Fibroblast of gingiva (primary cell): Measurements from ENCODE around the gene ADCY2.

Experiments used
- DNase-seq: peaks from one replicate; pipeline ENCODE4 v3.0.0-alpha.2; 2011; ENCODE audit warnings: low read depth

Gene ADCY2

DNA sequence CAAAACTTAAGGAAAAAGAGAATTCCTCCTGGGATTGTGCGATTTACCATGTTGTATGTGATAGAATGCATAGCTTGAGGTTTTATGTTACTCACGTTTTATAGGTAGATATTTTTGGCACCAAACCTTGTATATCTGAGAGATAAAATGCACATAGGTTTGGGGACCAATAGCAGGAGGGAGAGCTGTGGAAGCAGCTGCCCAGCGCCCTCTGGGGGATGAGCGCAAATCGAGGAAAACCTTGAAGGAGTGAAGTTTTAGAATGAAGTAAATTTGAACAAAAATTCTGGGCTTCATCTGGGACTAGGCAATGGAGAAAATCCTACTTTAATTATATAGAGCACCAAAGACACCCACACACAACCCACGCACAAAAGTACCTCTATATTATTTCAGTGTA lies 197.0 kb downstream of the ADCY2 start:
- no peak for DNase-seq

DNA sequence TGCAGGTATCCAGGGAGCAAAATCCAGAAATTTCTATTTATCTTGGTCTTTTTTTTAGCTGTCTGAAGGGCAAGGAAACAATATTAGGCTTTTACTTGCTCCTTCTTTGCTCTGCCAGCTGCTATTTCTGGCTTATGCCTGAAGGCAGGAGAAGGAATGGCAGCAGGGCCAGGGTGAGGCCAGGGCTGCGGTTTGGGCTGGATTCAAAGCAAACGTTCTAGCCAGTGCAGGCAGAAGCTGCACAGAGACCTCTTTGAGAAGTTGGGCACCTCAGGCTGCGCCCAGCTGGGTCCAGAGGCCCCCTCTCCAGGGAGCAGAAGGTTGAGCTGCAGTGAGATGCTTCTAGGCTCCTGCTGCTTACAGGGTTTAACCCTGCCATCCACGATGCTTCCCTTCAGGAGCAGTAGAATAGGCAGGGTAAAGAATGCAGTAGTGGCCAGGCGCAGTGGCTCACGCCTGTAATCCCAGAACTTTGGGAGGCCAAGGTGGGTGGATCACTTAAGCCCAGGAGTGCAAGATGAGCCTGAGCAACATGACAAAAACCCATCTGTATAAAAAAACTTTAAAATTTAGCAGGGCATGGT lies 201.2 kb downstream of the ADCY2 start:
- DNase-seq, result no peak

GRCh38 chr5:7606840-7607465 lies 211.0 kb downstream of the ADCY2 start:
- no peak for DNase-seq

- DNase-seq, result no peak
Measured at GRCh38 chr5:7608772-7609171, 212.8 kb downstream of the ADCY2 start.

DNA sequence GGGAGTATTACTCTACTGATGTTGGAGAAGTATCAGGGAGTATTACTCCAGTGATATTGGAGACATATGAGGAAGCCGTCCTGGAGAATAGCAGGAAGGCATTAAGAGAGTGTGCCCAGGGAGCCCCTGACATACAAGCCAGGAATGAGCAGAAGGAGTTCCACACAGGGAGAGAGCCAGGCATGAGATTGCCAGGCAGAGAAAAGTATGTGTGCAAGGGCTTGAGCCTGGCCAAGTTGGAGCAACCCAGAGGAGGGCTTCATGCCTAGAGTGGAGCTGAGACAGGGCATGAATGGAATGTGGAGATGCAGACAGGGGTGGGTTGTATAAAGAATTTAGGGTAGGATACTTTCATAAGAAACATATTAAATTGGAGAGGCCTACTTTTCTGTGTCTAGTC lies 213.8 kb downstream of the ADCY2 start:
- DNase-seq, result no peak

DNA sequence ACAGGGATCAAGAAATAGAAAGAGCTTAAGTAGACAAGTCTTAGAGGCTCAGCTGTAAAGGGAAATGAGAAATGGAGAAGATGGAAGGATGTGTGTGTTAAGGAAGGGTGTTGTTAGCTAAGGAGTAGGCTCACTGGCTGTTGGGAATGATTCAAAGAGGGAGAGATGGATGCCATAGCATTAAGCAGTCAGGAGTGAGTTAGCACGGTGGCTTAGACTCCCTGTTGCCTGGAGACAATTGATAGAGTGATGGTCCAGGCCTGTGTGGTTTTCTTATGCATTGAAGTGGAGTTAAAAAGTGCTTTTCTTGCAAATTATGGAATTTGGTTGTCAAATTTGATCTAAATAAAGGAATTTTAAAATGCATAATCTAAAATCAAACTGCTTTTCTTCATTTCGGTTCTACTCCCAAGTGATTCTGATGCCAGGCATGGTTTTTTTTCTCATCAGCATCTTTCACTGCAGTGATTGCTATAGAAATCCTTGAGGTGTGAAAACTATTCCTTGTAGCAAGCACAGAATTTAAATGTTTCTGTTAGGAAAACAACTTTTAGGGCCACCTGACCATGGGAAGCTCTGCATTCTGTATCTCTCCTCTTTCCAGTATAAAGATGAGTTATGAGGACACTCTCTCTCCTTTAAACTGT lies 214.7 kb downstream of the ADCY2 start:
- no peak for DNase-seq

DNA sequence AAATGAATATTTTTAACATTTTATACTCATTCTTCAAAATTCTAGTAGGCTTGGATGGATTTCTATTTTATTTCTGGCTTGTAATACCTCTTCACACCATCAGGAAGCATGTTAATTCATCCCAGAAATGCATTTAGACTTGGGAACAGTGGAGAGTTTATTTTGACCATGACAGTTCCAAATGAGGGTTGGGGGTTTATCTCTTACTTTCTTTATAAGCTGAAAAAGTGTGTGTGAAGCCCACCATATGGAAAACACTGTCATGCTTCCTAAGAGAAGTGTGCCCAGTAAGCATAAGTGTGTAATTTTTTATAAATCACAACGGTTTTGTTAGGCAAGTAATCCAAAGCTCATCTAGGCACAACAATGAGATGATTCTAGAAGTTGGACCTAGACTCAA lies 215.6 kb downstream of the ADCY2 start:
- DNase-seq, result no peak

- no peak for DNase-seq
Measured at GRCh38 chr5:7615566-7616061, 219.7 kb downstream of the ADCY2 start.

DNA sequence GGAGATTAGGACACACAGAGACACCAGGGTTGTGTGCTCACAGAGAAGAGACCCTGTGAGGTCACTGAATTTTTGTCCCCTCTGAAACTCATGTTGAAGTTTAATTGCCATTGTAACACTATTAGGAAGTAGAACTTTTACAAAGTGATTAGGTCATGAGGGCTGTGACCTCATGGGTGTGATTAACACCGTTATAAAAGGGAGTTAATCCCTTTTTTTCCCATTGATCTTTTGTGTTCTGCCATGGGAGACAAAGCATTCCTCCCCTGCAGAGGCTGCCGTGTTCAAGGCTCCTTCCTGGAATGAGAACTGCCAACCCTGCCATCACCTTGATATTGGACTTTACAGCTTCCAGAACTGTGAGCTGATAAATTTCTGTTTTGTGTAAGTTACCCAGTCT lies 221.0 kb downstream of the ADCY2 start:
- DNase-seq, result no peak

DNA sequence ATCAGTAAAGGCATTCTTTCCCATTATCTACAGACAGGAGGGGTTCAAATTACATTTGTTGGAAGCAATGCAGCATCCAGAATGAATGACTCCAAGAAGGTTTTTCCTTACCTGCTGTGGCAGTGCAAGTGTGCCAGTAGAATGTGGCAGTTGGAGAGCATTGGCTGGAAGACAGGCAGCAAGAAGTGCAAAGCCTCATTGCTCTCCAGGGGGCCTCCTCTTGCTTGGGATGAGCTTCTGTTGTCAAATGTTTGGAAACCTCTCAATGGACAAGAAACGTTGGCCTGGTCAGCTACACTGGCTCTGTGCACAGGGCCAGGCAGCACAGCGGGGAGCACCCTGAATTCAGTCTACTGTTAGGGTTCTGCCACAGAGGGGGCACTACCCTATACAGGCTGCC lies 226.6 kb downstream of the ADCY2 start:
- DNase-seq, result no peak

GRCh38 chr5:7625740-7626139 lies 229.8 kb downstream of the ADCY2 start:
- no peak for DNase-seq

DNA sequence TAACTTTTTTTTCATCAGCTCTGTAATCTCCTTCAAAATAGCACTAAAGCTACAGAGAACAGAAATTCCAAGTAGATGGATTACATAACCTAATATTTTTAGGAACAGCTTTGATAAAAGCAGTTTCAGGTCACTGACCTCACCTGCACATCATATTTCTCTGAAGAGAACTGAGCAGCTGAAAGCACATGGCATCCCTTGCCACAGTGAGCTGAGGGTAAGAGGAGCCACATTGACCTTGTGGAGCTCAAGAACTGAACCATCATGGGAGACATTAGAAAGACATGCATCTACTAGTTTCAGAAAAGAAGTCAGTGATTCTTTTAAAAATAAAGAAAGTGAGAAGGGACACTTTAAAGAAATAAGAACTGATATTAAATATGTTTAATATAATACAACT lies 232.3 kb downstream of the ADCY2 start:
- DNase-seq, result no peak

DNA sequence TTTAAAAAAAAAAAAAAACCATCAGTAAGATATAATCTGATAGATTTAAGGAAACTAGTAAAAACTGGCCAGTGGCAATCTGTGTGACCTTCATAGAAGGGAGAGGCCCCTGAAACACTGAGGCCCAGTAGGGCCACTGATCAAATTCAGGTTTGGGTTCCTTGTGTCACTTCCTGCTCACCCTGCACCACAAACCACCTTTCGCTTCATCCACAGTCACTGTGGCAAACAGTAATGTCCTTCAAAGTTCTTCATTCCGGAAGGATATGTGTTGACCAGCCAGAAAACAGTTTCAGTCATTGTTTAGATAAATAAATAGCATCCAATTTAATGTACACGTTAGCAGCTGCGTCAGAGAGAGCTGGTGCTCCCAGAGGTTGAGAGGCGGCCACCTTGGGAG lies 232.9 kb downstream of the ADCY2 start:
- DNase-seq, result no peak

GRCh38 chr5:7629561-7629960 lies 233.6 kb downstream of the ADCY2 start:
- no peak for DNase-seq

DNA sequence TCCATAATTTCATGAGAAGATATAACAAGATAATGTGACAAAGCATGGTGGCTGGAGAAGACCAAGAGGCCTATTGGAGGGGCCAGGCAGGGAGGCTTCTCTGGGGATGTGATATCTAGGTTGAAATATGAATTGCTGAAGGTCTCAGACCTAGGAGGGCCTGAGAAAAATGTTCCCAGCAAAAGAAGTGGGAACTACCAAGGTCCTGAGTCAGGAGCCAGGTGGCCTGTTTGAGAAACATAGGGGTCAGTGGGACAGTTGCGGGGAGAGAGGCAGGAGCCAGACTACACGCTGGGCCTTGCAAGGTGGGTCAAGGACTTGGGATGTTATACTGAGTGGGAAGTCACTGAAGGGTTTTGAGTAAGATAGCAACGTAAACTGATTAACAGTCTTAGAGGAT lies 238.9 kb downstream of the ADCY2 start:
- no peak for DNase-seq

- no peak for DNase-seq
Measured at GRCh38 chr5:7638456-7638855, 242.5 kb downstream of the ADCY2 start.

- no peak for DNase-seq
Measured at GRCh38 chr5:7642029-7642428, 246.1 kb downstream of the ADCY2 start.

DNA sequence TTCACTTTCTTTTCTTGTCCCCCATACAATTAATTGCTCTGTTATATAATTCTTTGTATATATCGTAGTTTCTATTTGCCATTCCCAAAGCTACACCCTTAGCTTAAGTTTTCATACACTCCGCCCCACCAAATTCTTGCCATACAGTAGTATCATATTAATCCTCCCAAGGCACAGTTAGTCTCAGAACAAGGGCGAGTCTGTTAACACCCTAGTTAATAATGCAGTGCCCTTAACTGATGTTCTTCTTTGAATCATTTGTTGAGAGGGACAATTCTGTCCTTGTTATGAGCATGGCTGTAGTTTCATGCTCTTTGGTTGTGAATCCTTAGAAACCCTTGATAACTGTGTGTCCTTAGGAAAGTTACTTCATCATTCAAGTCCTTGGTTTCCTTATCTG lies 248.8 kb downstream of the ADCY2 start:
- DNase-seq, result no peak

GRCh38 chr5:7650755-7651154 lies 254.8 kb downstream of the ADCY2 start:
- DNase-seq, result no peak

- no peak for DNase-seq
Measured at GRCh38 chr5:7653046-7653445, 257.1 kb downstream of the ADCY2 start.

GRCh38 chr5:7657153-7657552 lies 261.2 kb downstream of the ADCY2 start:
- no peak for DNase-seq

DNA sequence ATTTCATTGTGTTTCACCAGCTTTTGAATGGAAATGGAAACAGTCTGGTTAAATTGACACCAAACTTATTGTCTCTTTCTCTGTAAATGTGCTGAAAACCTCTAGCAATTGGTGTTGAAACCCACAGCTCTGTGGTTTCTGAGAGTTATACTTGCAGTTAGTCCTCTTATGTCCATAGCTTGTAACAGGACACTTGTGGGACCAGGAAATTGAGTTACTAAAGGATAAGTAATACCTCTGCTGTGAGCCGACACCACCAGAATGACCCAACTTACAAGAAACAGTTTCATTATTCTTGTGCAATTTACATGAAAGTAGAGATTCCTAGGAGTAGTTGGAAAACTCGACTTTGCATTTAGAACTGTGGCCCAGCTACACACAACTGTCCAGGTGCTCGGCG lies 263.5 kb downstream of the ADCY2 start:
- no peak for DNase-seq

DNA sequence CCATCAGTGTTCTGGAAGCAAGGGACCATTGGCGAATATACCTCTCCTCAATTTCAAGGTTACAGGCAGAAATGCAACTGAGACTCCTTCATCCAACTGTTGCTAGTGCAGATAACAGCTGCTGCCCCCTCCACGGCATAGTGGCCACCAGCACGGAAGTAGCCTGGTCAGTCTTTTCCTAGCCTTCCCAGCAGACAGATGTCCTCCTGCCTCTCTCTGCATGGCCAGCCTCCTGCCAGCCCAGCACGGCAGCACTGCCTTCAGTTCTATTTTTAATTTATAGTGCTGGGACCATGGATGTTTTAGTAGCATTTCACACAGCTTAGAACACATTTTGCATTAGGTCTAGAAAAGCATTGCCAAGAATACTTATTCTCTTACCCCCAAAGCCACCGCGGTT lies 266.4 kb downstream of the ADCY2 start:
- DNase-seq, result no peak

- no peak for DNase-seq
Measured at GRCh38 chr5:7663808-7664207, 267.9 kb downstream of the ADCY2 start.
